RPMI7951 (cell line): Measurements from ENCODE around the gene ROR2. TPM values are rescaled to one million over a fixed set of nuclear protein-coding genes. Genes with fewer than 3 reads are reported as not detected.

Source experiments
- DNase-seq: peaks from one replicate; pipeline ENCODE4 v3.0.0-alpha.2; 2012; ENCODE audit warnings: low read depth
- total RNA-seq: library from RNA; depleted of rRNA; stranded (reverse); fragments of >200 nt; shearing (Covaris generic); gene quantifications from 2 replicates; pipeline ENCODE4 v1.2.3, GENCODE V29; 2014

Gene ROR2
- total RNA-seq, 1 experiment from 2014 or later = 0.12 TPM

DNA sequence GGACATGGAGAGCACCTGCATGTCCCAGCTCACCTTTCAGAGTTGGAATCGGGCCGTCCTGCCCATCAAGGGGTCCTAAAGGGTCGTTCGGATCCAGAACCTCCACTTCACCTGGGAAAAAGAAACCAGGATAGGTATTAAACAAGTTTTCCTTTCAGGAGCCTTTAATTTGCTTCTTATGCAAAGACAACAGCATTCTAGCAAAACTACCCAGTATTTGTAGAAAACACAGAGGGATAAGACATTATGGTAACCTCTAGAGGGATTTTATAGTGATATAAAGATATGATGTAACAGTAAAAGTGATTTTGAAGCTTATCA lies 174.4 kb downstream of the ROR2 start:
- no peak for DNase-seq

DNA sequence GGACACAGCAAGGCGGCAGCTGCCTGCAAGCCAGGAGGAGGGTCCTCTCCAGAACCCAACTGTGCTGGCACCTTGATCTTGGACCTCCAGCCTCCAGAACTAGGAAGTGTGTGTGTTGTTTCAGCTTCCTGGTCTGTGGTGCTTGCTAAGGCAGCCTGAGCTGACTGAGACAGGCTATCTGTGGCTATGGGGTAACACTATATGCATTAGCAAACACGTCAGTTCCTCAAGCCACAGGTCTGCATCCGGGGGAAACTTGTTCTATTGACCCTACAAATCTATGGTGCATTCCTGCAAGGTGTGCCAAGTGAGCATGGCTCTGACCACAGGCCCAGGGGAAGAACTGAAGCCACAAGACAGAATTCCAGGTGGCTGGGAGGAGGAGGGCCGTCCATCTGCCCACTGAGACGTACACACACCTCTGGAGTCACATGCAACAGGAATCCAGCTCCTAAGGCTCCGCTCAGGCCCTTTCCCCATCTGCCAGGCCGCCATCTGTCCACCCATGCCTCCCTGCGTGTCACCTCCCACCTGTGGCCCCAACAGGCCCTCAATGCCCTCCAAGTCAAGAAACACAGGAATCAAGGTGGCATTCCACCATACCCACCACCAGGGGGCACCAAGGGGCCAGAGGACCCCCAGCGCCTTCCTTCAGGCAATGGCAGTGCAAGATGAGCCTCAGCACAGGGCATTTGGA lies 174.9 kb downstream of the ROR2 start:
- peak; percentile 41 for DNase-seq

DNA sequence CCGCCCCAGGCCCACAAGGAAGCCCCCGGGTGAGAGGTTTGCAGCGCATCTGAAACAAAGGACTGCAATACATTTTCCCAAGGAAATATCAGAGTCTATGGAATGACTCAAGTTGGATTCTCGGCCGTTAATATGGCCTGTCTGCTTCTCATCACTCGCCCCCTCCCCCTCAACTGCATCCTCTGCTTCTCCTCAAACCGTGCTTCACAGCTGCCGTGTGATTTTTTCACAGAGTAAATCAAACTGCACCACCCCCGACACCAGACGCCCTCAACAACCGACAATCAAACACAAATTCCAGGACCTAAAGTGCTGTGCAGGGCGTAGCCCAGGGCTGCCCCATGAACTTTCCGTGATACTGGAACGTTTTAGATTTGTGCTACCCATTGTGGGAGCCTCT lies 176.9 kb downstream of the ROR2 start:
- no peak for DNase-seq

DNA sequence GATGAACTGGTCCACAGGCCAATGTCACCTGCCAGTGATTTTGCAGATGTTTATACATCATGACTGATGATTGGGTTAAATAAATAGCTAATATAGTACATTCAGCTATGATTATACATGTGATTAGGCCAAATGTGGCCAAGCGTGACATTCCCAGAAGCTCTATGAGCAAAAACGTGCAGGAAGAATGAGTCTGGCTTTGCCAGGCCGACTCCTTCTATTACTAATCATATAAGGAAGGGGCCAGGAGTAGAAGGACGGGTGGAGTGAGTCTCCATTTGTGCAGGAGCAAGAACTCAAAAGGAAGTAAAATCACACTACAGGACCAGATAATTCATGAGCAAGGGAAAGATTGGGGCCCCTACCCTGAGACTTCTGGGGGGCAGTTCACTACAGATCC lies 178.2 kb downstream of the ROR2 start:
- no peak for DNase-seq

GRCh38 chr9:91771027-91771426 lies 179.0 kb downstream of the ROR2 start:
- peak; percentile 71 for DNase-seq

GRCh38 chr9:91770229-91770628 lies 179.8 kb downstream of the ROR2 start:
- no peak for DNase-seq

DNA sequence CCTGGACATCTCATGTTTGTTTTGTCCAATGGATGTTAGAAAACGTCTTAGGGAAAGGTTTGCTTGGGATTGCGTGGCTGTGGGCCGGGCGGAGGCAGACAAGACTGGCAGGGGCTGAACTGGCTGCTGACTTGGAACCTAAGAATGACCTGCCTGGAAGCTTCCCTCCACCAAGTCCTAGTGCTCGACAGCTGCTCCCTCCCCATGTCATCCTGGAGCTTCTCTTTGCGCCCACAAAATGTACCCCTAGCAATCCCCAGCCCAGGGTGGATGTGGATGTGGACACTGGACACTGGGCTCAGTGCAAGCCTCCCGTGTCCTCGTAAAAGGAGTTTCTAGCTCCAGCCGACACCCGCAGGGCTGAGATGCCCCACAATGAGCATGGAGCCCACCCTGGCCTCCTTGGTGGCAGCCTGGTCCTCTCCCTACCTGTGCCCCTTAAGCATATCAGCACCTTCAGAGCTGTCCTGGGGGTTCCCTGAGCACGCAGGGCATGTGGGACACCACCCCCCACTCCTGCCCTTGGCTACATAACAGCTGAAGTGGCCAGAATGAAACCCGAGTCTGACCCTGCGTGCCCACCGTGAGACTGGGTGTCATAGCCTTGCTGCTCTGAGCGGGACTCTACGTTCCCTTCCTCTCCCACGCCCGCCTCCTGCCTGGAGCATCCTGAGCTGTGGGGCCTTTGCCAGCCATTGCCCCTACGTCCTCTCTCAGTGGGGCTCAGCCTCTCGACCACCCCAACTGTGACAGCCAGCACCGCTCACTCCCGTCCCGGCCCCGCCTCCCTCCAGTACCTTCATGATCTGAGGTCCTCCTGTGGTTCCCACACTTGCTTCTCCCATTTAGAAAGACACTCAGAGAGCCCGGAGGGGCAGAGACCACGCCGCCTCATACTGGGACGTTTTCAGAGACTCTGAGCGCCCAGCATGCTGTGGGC lies 180.8 kb downstream of the ROR2 start:
- DNase-seq = no peak

DNA sequence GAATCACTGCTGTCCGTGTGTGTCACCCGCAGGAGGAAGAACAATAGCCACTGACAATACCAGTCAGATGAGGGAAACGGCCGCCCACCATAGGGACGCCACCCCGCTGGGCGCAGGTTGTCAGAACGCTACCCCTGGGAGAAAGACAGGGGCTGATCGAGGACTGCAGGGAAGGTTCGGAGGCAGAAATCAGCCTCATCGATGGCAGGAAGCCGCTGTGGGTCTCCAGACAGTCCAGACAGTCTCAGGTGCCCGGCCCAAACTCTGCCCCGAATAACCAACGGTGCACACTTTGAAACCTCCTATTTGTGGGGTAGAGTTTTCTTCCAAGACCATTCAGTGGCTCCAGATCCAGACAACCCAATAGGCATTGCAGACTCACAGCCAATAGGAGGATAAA lies 181.5 kb downstream of the ROR2 start:
- DNase-seq = no peak

GRCh38 chr9:91766315-91767069 lies 183.5 kb downstream of the ROR2 start:
- DNase-seq = no peak

DNA sequence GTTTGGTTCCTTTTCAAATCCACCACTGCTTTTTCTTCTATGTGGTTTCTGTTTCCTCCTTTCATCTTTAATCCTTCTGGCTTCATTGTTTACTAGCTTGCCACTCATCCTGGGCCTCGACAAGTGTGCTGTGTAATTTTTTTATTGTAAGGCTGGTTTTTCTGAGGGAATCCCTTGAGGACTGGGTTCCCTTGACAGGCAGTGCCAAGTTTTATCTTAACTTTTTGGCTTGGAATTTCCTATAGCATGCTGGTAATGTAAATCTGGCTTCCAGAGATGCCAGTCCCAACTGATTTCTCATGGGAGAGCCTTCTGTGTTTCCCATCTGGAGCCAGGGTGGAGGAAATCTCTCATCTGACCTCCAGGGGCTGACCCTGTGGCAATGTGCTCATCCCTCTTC lies 184.7 kb downstream of the ROR2 start:
- DNase-seq = no peak

DNA sequence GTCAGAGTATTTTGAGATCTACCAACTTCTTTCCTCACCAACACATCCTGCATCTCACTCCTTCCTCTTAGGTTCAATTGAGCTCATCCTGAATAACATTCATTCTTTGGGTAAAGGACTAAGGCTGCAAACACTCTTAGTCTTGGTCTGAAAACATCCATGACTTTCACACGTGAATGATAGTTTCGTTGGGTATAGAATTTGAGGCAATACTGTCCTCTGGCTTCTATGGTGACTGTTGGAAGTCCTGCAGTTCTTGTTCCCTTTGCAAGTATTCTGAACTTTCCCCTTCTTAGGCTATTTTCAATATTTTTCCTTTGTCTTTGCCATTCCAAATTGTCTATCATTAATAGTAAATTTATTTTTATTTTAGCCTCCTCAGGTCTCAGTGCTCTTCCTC lies 185.4 kb downstream of the ROR2 start:
- DNase-seq = no peak

DNA sequence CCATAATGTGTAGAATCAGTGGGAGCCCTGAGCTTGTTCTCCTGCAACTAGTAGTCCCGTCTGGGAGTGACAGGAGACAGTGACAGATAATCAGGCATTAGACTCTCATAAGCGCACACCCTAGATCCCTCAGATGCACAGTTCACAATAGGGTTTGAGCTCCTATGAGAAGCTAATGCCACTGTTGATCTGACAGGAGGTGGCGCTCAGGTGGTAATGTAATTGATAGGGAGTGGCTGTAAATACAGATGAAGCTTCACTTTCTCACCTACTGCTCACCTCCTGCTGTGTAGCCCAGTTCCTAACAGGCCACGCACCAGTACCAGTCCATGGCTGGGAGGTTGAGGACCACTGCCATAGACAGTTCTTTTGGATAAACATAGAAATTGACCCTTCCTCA lies 188.7 kb downstream of the ROR2 start:
- DNase-seq = no peak

DNA sequence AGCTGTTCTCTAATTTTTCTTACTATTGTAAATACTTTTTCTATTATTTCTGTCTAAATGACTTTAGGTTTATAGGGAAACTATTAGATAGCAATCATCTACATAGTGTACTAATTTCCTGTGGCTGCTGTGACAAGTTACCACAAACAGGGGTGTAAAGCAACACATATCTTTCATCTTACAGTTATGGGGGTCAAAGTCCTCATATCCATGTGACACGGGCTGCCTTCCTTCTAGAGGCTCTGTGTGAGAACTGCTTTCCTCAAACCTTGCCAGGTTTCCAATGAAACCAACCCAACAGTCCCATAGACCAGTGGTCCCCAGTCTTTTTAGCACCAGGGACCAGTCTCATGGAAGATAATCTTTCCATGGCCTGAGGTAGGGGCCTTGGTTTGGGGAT lies 189.1 kb downstream of the ROR2 start:
- DNase-seq = no peak

- peak; percentile 29 for DNase-seq
Measured at GRCh38 chr9:91758491-91758981, 191.5 kb downstream of the ROR2 start.

- no peak for DNase-seq
Measured at GRCh38 chr9:91757782-91758181, 192.2 kb downstream of the ROR2 start.

GRCh38 chr9:91756510-91756780 lies 193.6 kb downstream of the ROR2 start:
- no peak for DNase-seq

DNA sequence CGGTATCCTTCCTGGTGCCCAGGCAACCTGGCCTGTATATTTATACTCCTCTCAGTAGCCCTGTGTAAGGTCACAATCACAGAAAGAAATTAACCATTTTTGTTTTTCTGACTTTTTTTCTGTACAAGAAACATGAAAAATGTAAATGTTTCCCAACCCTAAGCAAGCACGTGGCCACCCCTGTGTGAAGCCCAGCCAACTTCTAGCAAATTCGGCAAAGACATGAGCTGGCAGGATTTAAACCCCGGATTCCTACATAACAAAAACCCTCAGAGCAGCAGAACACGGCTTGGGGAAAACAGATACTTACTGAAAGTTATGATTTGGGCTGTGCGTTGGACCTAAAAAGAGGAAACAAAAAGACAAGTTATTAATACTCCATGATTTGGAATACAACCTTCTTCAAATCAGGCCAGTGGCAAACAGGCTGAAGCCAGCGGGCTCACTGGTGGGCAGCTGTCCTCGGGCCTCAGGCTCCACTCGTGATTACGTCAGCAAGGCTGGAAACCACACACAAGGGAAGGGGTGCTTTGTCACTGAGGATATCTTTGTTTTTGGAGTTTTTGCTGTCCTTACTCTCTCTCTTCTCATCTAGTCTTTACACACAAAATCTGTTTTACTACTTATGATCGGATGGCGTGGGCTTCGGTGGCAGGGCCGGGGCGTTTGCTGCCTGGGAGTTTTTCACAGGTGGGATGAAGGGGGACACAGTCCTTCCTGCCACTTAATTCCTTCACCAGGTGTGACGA lies 194.1 kb downstream of the ROR2 start:
- DNase-seq = no peak

GRCh38 chr9:91753711-91754110 lies 196.3 kb downstream of the ROR2 start:
- no peak for DNase-seq

GRCh38 chr9:91751922-91752321 lies 198.1 kb downstream of the ROR2 start:
- DNase-seq = no peak

DNA sequence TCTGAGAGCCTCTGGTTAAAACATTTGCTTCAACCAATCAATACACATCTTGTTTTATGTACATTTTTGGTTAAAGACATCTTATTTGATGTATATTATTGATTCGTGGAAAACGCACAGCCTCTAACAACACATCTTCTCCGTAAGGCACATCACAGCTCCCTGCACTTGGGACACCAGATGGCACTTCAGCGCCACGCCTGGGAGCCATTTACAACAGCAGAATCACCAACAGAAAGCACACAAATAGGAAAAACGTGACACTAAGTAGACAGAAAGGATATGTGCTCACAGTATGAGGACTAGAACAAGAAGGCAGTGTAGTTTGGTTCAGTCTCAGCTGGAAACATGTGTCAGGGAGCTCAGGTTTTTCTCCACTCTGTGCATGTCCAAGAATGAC lies 199.7 kb downstream of the ROR2 start:
- peak; percentile 20 for DNase-seq

DNA sequence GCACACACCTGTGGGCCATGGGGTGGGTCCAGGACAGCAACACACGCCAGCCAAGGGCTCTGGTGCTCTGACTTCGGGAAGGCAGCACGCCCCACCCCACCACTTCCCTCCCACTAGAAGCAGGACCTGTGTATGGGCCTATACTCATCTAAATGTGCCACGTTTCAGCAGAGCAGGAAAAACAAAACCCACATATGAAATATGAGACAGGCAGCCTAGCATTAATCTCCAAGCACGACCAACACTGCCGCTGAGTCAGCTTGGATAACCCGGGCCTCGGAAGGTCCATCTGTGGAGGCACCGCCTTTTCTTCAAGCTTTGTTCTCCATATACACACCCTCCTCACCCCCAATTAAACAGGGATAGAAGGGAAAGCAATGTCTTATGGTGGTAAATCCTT lies 203.1 kb downstream of the ROR2 start:
- DNase-seq = peak; percentile 40

- DNase-seq = no peak
Measured at GRCh38 chr9:91746357-91746756, 203.7 kb downstream of the ROR2 start.
